HG03520 (cell line): ENCODE measurements around the gene EXOC2.
A peak's percentile ranks its signal among the peaks of the same experiment; 100 is the strongest.
"Not testable (repeated sequence)": the region's sequence is repeated elsewhere in the genome, so short reads cannot be mapped to it uniquely, and the experiment has no call there.

ENCODE experiments used
- ATAC-seq: cut with Tn5 transposase; IDR thresholded peaks from one replicate; pipeline ENCODE4 v1.9.1; 2021; ENCODE audit warnings: mild to moderate bottlenecking, moderate library complexity; ENCODE audit not compliant: unreplicated experiment

The EXOC2 gene

GRCh38 chr6:710601-711571, 17.9 kb upstream of the EXOC2 start:
- peak; percentile 76 for ATAC-seq

- ATAC-seq: no peak
Measured at GRCh38 chr6:709471-710056, 16.6 kb upstream of the EXOC2 start.

- no peak for ATAC-seq
Measured at GRCh38 chr6:708237-708598, 15.3 kb upstream of the EXOC2 start.

GRCh38 chr6:707576-708236, 14.8 kb upstream of the EXOC2 start:
- no peak for ATAC-seq

GRCh38 chr6:706819-707381, 14.0 kb upstream of the EXOC2 start:
- no peak for ATAC-seq

- no peak for ATAC-seq
Measured at GRCh38 chr6:706146-706545, 13.2 kb upstream of the EXOC2 start.

- no peak for ATAC-seq
Measured at GRCh38 chr6:705047-705446, 12.1 kb upstream of the EXOC2 start.

GRCh38 chr6:704046-704445, 11.1 kb upstream of the EXOC2 start:
- no peak for ATAC-seq

GRCh38 chr6:703552-703951, 10.6 kb upstream of the EXOC2 start:
- no peak for ATAC-seq

GRCh38 chr6:701700-702479, 9.0 kb upstream of the EXOC2 start:
- ATAC-seq: no peak

- no peak for ATAC-seq
Measured at GRCh38 chr6:701215-701614, 8.3 kb upstream of the EXOC2 start.

- ATAC-seq: no peak
Measured at GRCh38 chr6:700490-700889, 7.6 kb upstream of the EXOC2 start.

- ATAC-seq: no peak
Measured at GRCh38 chr6:699319-699718, 6.4 kb upstream of the EXOC2 start.

GRCh38 chr6:694431-695126, 1.6 kb upstream of the EXOC2 start:
- ATAC-seq: not testable (repeated sequence)

- no peak for ATAC-seq
Measured at GRCh38 chr6:693723-694009, 727 bp upstream of the EXOC2 start.

- peak; percentile 56 for ATAC-seq
Measured at GRCh38 chr6:692356-692851, 535 bp downstream of the EXOC2 start.

GRCh38 chr6:689223-689622, 3.7 kb downstream of the EXOC2 start:
- ATAC-seq: no peak

GRCh38 chr6:686497-686896, 6.4 kb downstream of the EXOC2 start:
- no peak for ATAC-seq

GRCh38 chr6:684831-685636, 7.9 kb downstream of the EXOC2 start:
- ATAC-seq: peak; percentile 89
